T-cell (primary cell): Measurements from ENCODE around the gene TCF12. TPM values are rescaled to one million over a fixed set of nuclear protein-coding genes. Genes with fewer than 3 reads are reported as not detected.
"Not testable (repeated sequence)": the region's sequence is repeated elsewhere in the genome, so short reads cannot be mapped to it uniquely, and the experiment has no call there.

Experiments used
- ATAC-seq, 4 experiments: fragments of 200-7000 bp in 3 of 4; fragments of 150-1000 bp in 1 of 4; cut with Tn5 transposase; replicated peaks in 1 of 4; 1 replicate in 3 of 4; 2 replicates in 1 of 4; pipeline ENCODE4 v1.10.0; 2021; ENCODE audit warnings: moderate library complexity in 3 of 4, mild to moderate bottlenecking in 2 of 4, moderate number of reproducible peaks in 1 of 4
- CTCF ChIA-PET, 2 donors: fragments of 300-600 bp; sonication (Branson Sonifier 250); formaldehyde crosslinking; loops; one replicate each; lab custom pipeline; 2022; ENCODE audit warnings: antibody characterized with exemption in 2 of 2; lab: Charles Lee
- POLR2A ChIA-PET, 2 donors: fragments of 300-600 bp; sonication (Branson Sonifier 250); formaldehyde crosslinking; loops; one replicate each; lab custom pipeline; 2022; ENCODE audit warnings: antibody characterized with exemption in 2 of 2; lab: Charles Lee
- DNase-seq, 35 experiments: peaks; one replicate each; pipeline versions ENCODE4 v3.0.0 to v3.0.0-alpha.2; 2013 to 2023
- H3K27ac ChIP-seq: one replicate; pipeline ENCODE4 v1.5.1; 2013; ENCODE audit warnings: low read length
- H3K27me3 ChIP-seq, 2 experiments: replicated peaks in 1 of 2; 1 replicate in 1 of 2; 2 replicates in 1 of 2; pipeline versions ENCODE4 v1.6.1 to v1.7.0; 2013; ENCODE audit warnings: low read length in 1 of 2, mixed read lengths in 1 of 2; ENCODE audit not compliant: control insufficient read depth in 2 of 2, insufficient read depth in 2 of 2; ENCODE audit errors: extremely low read depth in 1 of 2
- H3K36me3 ChIP-seq, 2 donors: 1 replicate in 1 of 2; 2 replicates in 1 of 2; pipeline versions ENCODE4 v1.6.1 to v1.7.0; 2013; ENCODE audit warnings: low read length in 1 of 2; ENCODE audit not compliant: control insufficient read depth in 2 of 2, insufficient read depth in 1 of 2; ENCODE audit errors: extremely low read depth in 1 of 2
- H3K4me1 ChIP-seq, 2 experiments: 1 replicate in 1 of 2; 2 replicates in 1 of 2; pipeline versions ENCODE4 v1.6.1 to v1.7.0; 2013; ENCODE audit warnings: low read length in 2 of 2, mixed read lengths in 1 of 2; ENCODE audit not compliant: insufficient read depth in 2 of 2, control insufficient read depth in 1 of 2; ENCODE audit errors: extremely low read depth in 1 of 2
- H3K4me3 ChIP-seq, 2 donors: 1 replicate in 1 of 2; 2 replicates in 1 of 2; pipeline versions ENCODE4 v1.5.1 to v1.7.0; 2013; ENCODE audit warnings: mild to moderate bottlenecking in 2 of 2, low read length in 1 of 2, moderate library complexity in 1 of 2; ENCODE audit not compliant: control insufficient read depth in 1 of 2; ENCODE audit errors: extremely low read depth in 1 of 2
- H3K9me3 ChIP-seq: 2 replicates; pipeline ENCODE4 v1.7.0; 2013
- H3K27ac Mint-ChIP-seq, 2 donors: one replicate each; pipeline ENCODE4 v1.8.0; 2020 to 2021; ENCODE audit warnings: mild to moderate bottlenecking in 2 of 2, mixed read lengths in 2 of 2
- H3K27me3 Mint-ChIP-seq, 2 donors: one replicate each; pipeline ENCODE4 v1.8.0; 2021 to 2022; ENCODE audit warnings: mixed read lengths in 2 of 2
- H3K36me3 Mint-ChIP-seq: one replicate; pipeline ENCODE4 v1.8.0; 2021; ENCODE audit warnings: mixed read lengths
- H3K4me1 Mint-ChIP-seq, 3 donors: one replicate each; pipeline ENCODE4 v1.8.0; 2020 to 2022; ENCODE audit warnings: mixed read lengths in 3 of 3, mild to moderate bottlenecking in 1 of 3
- H3K4me3 Mint-ChIP-seq, 3 donors: one replicate each; pipeline ENCODE4 v1.8.0; 2020 to 2022; ENCODE audit warnings: mild to moderate bottlenecking in 3 of 3, mixed read lengths in 3 of 3, moderate library complexity in 3 of 3
- H3K9me3 Mint-ChIP-seq, 3 donors: one replicate each; pipeline ENCODE4 v1.8.0; 2020 to 2022; ENCODE audit warnings: mixed read lengths in 3 of 3
- WGBS: methylation state at CpG from one replicate; pipeline ENCODE4 v1.1.5; 2013; ENCODE audit warnings: missing lambda C conversion rate; ENCODE audit not compliant: insufficient coverage; 5-methylcytosine and 5-hydroxymethylcytosine counted together
- total RNA-seq, 35 experiments: library from RNA in 6 of 35; stranded (reverse) in 6 of 35; fragments of 120-200 nt in 1 of 35; gene quantifications; one replicate each; pipeline versions ENCODE4 v1.2.1 to v1.2.4 and lab custom pipeline; 2013 to 2026

TCF12 gene
- total RNA-seq, 5 donors from 2014 or later (not counting 1 experiment from before 2014, with no cell fraction given) = 68.0 to 94.3 (median 83.0) TPM

DNA sequence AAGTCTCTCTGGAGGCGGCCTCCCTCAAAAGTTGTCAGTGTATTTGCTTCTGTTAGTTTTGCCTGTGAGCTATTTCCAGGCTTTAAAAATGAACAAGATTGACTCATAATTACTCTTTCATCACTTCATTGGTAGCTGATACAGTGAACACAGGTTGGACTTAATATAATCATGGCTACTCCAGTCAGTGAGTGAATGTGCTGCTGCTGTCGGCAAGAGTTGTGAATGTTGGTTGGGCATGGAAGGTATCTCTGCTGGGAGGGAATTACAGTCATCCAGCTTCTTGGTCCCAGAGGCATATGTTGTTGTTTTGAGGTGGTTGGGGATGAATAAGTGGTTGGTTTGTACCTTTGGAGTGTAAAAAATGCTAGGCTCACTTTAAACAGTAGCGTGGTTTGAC lies 11.5 kb downstream of the TCF12 start:
- Histone ChIP-seq H3K36me3 (no peaks in the 10 kb centered on the region), H3K9me3 (no peaks in the 10 kb centered on the region), H3K27me3 (no peaks in the 10 kb centered on the region), H3K4me3 (no peak overlapping the region), H3K4me1 (peaks cover 3 to 44% of the 10 kb centered on the region in 2 experiments), H3K27ac (no peak overlapping the region)
- H3K36me3 Mint-ChIP-seq = peaks cover 41% of the 10 kb centered on the region
- peaks cover 79 to 90% (median 80%) of the 10 kb centered on the region in 3 donors for H3K4me1 Mint-ChIP-seq
- no peak for DNase-seq
- ATAC-seq = no peak
- no peak overlapping the region for H3K4me3 Mint-ChIP-seq
- ChIA-PET CTCF (no interaction called here), POLR2A (interaction anchor here (0.6 to 0.9 kb wide), 3 partner anchors 10 to 200 kb away, joined by 3 to 6 read pairs (median 3); no protein-coding TSS in a partner anchor)
- no peaks in the 10 kb centered on the region for H3K9me3 Mint-ChIP-seq
- 83% methylated on average over 1 of the region's 3 CpGs for WGBS
- peak overlapping the region in 1 of 2 donors; percentile 29 for H3K27ac Mint-ChIP-seq
- no peaks in the 10 kb centered on the region for H3K27me3 Mint-ChIP-seq

DNA sequence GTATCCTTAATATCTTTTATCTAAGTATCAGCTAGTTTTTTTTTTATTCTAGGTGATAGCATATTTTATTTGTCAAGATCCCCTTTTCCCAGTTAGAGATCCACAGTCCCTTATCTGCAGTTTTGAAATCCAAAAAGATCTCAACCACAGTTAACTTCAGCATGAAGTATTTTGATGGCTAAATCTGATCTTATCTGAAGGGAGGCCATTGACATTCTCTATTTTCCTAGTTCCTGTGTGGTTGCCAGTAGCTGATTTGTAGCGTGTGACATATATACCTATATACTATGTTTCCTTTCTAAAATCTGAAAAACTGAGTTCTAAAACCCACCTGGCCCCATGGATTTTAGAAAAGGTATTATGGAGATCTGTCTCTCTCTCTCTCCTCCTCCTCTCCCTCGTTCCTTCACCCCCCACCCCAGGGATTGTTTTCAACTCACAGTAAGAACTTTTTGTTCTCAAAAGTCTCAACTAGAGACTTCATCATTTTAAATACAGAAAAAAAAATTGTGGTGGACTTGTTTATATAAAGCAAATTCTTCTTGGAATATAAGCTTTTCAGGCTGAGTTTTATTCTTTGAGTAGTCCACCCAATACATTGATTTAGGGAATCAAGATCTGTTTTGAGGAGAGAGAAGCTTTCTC lies 12.3 kb downstream of the TCF12 start:
- peaks cover 44% of the 10 kb centered on the region for H3K36me3 Mint-ChIP-seq
- WGBS = no CpG with 5 or more reads among the region's 2 CpGs
- H3K9me3 Mint-ChIP-seq = peaks cover 0 to 3% (median 3%) of the 10 kb centered on the region in 3 donors
- CTCF ChIA-PET = no interaction called here
- peaks cover 3 to 41% of the 10 kb centered on the region in 2 experiments for H3K4me1 ChIP-seq
- H3K27ac ChIP-seq = no peak overlapping the region
- H3K36me3 ChIP-seq = no peaks in the 10 kb centered on the region
- peak overlapping the region in 1 of 3 donors; percentile 53 for H3K4me3 Mint-ChIP-seq
- H3K27me3 Mint-ChIP-seq = no peaks in the 10 kb centered on the region
- H3K27ac Mint-ChIP-seq = peak overlapping the region; percentile 16 to 69
- H3K4me1 Mint-ChIP-seq = peaks cover 74 to 85% (median 82%) of the 10 kb centered on the region in 3 donors
- no peaks in the 10 kb centered on the region for H3K27me3 ChIP-seq
- DNase-seq = no peak
- no peaks in the 10 kb centered on the region for H3K9me3 ChIP-seq
- POLR2A ChIA-PET = interaction anchor here (0.6 to 0.9 kb wide), 3 partner anchors 9 to 201 kb away, joined by 3 to 6 read pairs (median 3); no protein-coding TSS in a partner anchor
- ATAC-seq = no peak
- H3K4me3 ChIP-seq = no peak overlapping the region

DNA sequence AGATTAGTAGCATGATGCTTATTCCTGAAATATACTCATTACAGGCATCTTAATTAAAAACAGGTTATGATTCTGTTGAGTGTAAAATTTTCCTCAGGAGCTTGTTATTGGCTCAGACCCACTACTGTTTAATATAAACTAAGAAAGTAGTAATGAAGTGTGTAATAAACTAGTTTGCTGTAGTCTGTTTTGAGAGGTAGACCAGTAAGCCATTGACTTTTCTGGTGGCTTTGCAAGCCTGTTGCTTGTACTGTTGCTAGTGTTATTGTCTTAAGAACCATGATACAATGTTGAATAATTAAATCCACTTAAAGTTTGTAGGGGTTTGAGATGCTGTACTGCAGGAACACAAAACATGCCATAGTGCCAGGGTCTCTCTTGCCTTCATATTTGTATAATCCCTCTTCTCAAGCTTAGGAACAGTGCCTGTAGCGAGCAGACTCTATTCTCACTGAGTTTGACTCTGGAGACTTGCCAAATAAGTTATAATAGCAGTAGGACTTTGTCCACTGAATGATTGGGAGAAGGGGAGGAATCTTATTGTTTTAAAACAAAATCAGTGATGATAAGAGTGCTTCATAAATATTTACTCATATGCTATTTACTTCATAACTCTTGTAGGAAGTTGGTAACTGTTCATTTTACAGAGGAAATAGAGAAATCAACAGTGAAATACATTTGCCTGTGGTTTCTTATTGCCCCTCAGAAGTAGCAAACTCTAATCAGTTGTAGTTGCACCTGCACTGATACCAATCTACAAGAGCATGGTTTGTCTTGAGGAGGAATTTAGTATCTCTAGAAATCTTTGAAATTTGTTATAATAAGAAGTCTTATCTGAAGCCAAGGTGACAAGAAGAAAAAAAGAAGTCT lies 13.4 kb downstream of the TCF12 start:
- Histone ChIP-seq H3K9me3 (no peaks in the 10 kb centered on the region), H3K4me3 (peak overlapping the region in 1 of 2 donors; percentile 18), H3K27me3 (no peaks in the 10 kb centered on the region), H3K4me1 (peaks cover 0 to 40% of the 10 kb centered on the region in 2 experiments), H3K27ac (no peak overlapping the region), H3K36me3 (no peaks in the 10 kb centered on the region)
- Mint-ChIP-seq H3K27me3 (no peaks in the 10 kb centered on the region), H3K4me3 (peak overlapping the region in 1 of 3 donors; percentile 53), H3K9me3 (peaks cover 1 to 9% (median 3%) of the 10 kb centered on the region in 3 donors), H3K36me3 (peaks cover 48% of the 10 kb centered on the region), H3K27ac (peak overlapping the region; percentile 44 to 69), H3K4me1 (peaks cover 74 to 85% (median 81%) of the 10 kb centered on the region in 3 donors)
- DNase-seq (peak in 1 of 35 experiments; percentile 25), ATAC-seq (peak in 3 of 4 experiments; percentile 58 to 85 (median 66))
- ChIA-PET CTCF (interaction anchor here in 1 of 2 donors (1.1 kb wide), 1 partner anchor 12 kb away, joined by 3 read pairs; no protein-coding TSS in a partner anchor), POLR2A (no interaction called here)
- WGBS = no CpG with 5 or more reads among the region's 1 CpG

DNA sequence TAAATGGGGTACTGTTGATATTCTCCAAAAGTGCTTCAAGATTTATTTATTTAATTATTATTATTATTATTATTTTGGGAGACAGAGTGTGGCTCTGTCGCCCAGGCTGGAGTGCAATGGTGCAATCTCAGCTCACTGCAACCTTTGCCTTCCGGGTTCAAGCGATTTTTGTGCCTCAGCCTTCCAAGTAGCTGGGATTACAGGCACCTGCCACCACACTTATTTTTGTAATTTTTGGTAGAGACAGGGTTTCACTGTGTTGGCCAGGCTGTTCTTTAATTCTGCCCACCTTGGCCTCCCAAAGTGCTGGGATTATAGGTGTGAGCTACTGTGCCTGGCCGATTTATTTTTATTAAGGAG lies 14.0 kb downstream of the TCF12 start:
- peak in 1 of 4 experiments; percentile 10 for ATAC-seq
- H3K27me3 Mint-ChIP-seq, H3K9me3 ChIP-seq, H3K27ac Mint-ChIP-seq, DNase-seq, H3K27ac ChIP-seq, H3K9me3 Mint-ChIP-seq, H3K36me3 ChIP-seq, H3K27me3 ChIP-seq, H3K4me3 ChIP-seq: not testable (repeated sequence)
- 64% methylated on average over 2 of the region's 4 CpGs for WGBS
- peaks cover 0 to 40% of the 10 kb centered on the region in 2 experiments for H3K4me1 ChIP-seq
- CTCF ChIA-PET = interaction anchor here (0.7 to 1.1 kb wide), 2 partner anchors 12 to 206 kb away, joined by 3 read pairs; no protein-coding TSS in a partner anchor
- Mint-ChIP-seq H3K4me3 (peak overlapping the region in 1 of 3 donors; percentile 53), H3K4me1 (peaks cover 76 to 85% (median 83%) of the 10 kb centered on the region in 3 donors), H3K36me3 (peaks cover 49% of the 10 kb centered on the region)
- POLR2A ChIA-PET = interaction anchor here in 1 of 2 donors (0.5 to 0.6 kb wide), 2 partner anchors 22 to 46 kb away, joined by 4 to 9 read pairs; no protein-coding TSS in a partner anchor

DNA sequence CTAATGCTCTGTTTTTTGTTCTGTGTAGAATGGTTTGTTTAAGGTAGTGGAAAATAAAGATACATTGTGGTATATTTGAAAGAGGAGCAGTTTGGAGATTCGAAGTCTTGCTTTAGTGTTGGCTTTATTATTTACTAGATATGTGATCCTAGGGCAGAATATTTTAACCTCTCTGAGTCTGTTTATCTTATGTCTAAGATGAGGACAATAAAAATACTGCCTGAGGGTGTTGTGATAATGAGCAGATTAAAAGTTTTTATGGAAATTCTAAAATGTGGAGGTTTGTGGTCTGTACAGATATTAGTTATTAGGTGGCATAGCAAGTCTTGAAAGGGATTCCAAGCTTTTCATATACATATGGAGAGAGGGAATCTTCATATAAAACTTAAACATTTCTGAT lies 15.0 kb downstream of the TCF12 start:
- H3K27ac ChIP-seq = no peak overlapping the region
- ChIA-PET POLR2A (no interaction called here), CTCF (interaction anchor here in 1 of 2 donors (1.1 kb wide), 1 partner anchor 13 kb away, joined by 3 read pairs; no protein-coding TSS in a partner anchor)
- Mint-ChIP-seq H3K36me3 (peaks cover 51% of the 10 kb centered on the region), H3K27ac (no peak overlapping the region), H3K4me3 (no peak overlapping the region), H3K9me3 (peaks cover 3 to 9% (median 3%) of the 10 kb centered on the region in 3 donors), H3K4me1 (peaks cover 78 to 88% (median 85%) of the 10 kb centered on the region in 3 donors), H3K27me3 (no peaks in the 10 kb centered on the region)
- H3K9me3 ChIP-seq = no peaks in the 10 kb centered on the region
- no peaks in the 10 kb centered on the region for H3K27me3 ChIP-seq
- H3K4me3 ChIP-seq = no peak overlapping the region
- WGBS = 40% methylated on average over 1 of the region's 1 CpG
- DNase-seq = no peak
- no peak for ATAC-seq
- H3K36me3 ChIP-seq = no peaks in the 10 kb centered on the region
- H3K4me1 ChIP-seq = peaks cover 0 to 40% of the 10 kb centered on the region in 2 experiments

DNA sequence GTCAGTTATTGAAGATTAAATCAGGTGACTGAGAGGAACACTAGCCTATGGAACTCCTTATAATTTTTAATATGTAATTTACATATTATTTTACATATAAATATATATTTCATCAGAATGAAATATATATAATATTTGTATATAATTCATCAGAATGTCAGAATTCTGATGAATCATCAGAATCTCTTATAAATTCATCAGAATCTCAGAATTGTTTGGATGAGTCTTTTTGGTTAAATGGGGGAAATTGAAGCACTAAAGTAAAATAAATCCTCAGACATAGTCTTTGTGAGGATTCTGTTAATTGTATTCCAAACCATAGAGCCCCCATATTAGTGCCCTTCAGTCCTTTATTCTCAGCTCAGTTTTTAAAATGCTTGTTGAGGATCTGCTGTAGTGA lies 15.4 kb downstream of the TCF12 start:
- Histone ChIP-seq H3K36me3 (no peaks in the 10 kb centered on the region), H3K4me1 (peaks cover 0 to 37% of the 10 kb centered on the region in 2 experiments), H3K27ac (no peak overlapping the region), H3K27me3 (no peaks in the 10 kb centered on the region), H3K9me3 (no peaks in the 10 kb centered on the region), H3K4me3 (no peak overlapping the region)
- H3K4me3 Mint-ChIP-seq = no peak overlapping the region
- peaks cover 55% of the 10 kb centered on the region for H3K36me3 Mint-ChIP-seq
- no peaks in the 10 kb centered on the region for H3K27me3 Mint-ChIP-seq
- no peak for ATAC-seq
- ChIA-PET CTCF (no interaction called here), POLR2A (no interaction called here)
- peaks cover 80 to 90% (median 85%) of the 10 kb centered on the region in 3 donors for H3K4me1 Mint-ChIP-seq
- H3K9me3 Mint-ChIP-seq = peaks cover 3 to 9% (median 3%) of the 10 kb centered on the region in 3 donors
- DNase-seq = no peak
- no peak overlapping the region for H3K27ac Mint-ChIP-seq
